H1 (cell line): ENCODE measurements around the gene TRAPPC2L. TPM values are rescaled to one million over a fixed set of nuclear protein-coding genes. Genes with fewer than 3 reads are reported as not detected.

Experiments
- polyA plus RNA-seq, 7 experiments: library from polyadenylated mRNA; depleted of rRNA in 3 of 7; stranded (reverse) in 5 of 7; unstranded in 2 of 7; fragments of >200 nt in 5 of 7; fragments of 200-250 nt in 2 of 7; gene quantifications; 1 replicate in 5 of 7; 2 replicates in 1 of 7; 4 replicates in 1 of 7; pipeline versions ENCODE4 v1.2.1 to v1.2.3, GENCODE V29; 2011 to 2013; ENCODE audit warnings: missing spikeins in 2 of 7, mixed read lengths in 2 of 7
- total RNA-seq: library from RNA; stranded (reverse); fragmentation: NEBNext Ultra II Directional; extraction: Animal tissue kit (Norgen Biotek cat#: 25700); gene quantifications from 2 replicates; pipeline ENCODE4 v1.2.1, GENCODE V29; 2021
- TF ChIP-seq, protein P1 (sequence below): IDR thresholded peaks from 2 replicates; pipeline ENCODE4 v1.6.1; 2012; ENCODE audit warnings: inconsistent platforms

TRAPPC2L gene
- total and polyA plus RNA-seq, 2 of the 8 experiments (the other 6 are each of a cell fraction or from before 2014, with no cell fraction given), result 98.7 to 133 TPM

DNA sequence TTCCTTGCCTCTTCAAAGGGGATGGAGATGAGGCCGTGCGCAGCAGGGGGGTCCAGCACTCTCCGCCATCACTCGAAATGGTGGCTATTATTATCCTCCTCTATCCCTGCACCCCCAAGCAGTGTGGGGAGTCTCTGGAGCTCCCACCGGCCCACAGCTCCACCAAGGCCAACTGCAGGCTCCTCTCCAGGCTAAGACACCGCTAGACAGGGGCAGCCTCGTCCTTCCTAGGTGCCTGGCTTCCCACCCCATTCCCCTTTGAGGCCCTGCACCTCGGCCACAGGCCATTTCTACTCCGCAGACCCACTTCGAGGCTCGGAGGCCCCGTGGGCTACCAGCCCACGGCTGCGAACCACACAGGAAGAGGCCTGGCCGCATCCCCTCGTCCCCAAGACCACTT lies 49.1 kb downstream of the TRAPPC2L start (continued):
- TF ChIP-seq, protein P1, sequence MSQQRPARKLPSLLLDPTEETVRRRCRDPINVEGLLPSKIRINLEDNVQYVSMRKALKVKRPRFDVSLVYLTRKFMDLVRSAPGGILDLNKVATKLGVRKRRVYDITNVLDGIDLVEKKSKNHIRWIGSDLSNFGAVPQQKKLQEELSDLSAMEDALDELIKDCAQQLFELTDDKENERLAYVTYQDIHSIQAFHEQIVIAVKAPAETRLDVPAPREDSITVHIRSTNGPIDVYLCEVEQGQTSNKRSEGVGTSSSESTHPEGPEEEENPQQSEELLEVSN, result no peak
